Daoy (cell line): ENCODE results near the gene BMP15. TPM values are rescaled to one million over a fixed set of nuclear protein-coding genes. Genes with fewer than 3 reads are reported as not detected.

Experiments
- DNase-seq: peaks from one replicate; pipeline ENCODE4 v3.0.0-alpha.2; 2015; ENCODE audit warnings: low read depth
- total RNA-seq: library from RNA; depleted of rRNA; stranded (reverse); fragments of >200 nt; shearing (Covaris generic); gene quantifications from 2 replicates; pipeline ENCODE4 v1.2.3, GENCODE V29; 2014; rRNA removed

The BMP15 gene
- not detected in 2 replicates for total RNA-seq

DNA sequence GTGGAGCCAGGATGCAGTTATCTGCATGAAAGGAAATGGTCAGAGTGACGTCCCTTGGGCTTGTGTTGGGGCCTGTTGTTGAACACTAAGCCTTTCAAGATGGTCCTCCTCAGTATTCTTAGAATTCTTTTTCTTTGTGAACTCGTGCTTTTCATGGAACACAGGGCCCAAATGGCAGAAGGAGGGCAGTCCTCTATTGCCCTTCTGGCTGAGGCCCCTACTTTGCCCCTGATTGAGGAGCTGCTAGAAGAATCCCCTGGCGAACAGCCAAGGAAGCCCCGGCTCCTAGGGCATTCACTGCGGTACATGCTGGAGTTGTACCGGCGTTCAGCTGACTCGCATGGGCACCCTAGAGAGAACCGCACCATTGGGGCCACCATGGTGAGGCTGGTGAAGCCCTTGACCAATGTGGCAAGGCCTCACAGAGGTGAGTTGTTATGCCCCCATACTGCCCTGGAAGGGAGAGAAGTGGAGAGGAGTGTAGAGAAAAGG is at the start of gene BMP15:
BMP15 (plus strand) TSS at position 51 of the 492 bp plus-strand sequence; CDS start at position 100, 49 bp downstream.
- no peak for DNase-seq

DNA sequence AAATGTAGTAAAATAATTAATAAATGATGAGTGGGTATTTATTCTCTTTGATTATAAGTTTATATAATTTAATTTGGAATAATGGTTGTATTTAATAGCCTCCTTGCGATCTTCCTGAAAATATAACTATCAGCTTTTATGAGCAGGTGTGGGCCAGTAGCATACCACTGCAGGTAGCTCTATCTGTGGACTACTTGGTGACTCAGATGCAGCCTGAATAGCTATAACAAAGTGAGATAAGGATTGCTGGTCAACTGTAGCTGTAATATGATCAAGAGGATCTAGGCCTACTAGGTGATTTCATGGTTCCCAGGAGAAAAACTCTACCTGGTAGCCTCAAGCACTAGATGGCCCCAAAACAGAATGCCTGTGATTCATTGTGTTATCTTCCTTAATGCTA is 47.1 kb upstream of the BMP15 start:
- DNase-seq: no peak

DNA sequence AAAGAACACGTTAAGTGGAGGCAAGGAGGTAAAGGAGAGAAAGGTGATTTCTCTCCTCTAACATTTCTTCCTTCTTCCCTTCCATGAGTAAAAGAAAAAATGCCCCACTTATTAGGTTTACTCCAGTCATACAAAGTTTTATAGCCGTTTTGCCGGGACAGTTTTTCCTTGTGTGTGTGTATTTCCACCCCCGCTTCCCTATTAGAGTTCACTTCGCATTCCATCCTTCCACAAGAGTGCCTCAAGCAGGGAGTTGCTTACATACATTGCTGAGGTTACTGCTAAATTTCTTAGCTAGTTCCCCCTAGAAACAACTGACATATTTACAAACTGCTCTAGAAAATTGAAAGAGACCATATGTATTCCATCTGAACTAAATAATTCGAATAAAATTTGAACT is 45.2 kb upstream of the BMP15 start:
- DNase-seq: no peak

DNA sequence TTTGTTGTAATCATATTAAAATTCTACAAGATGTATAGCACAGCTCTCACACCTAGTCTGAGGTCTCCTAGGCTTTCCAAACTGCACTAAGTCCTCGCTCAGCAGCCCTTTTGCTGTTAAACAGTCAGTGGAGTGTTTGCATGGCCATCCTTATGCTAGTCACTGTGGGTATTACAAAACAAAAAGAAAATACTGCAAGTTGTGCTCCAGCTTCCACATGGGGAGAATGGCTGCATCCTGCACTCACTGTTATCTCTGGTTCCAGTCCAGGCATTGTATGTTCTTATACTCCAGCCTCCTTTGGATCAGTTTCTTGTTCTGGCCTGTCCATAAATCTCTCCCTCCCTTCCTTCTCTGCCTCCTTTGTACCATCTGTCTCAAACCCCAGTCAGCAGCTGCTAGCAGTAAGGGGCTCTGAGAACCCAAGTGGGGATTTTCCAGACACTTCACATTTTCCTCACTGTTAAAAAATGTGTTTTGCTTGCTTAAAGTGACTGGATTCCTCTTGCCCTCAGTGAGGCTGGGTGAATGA is 38.5 kb upstream of the BMP15 start:
- DNase-seq: no peak

GRCh38 chrX:50874876-50875275 is 35.7 kb upstream of the BMP15 start:
- DNase-seq: no peak

- DNase-seq: no peak
Measured at GRCh38 chrX:50876551-50876950, 34.0 kb upstream of the BMP15 start.

- peak; percentile 11 for DNase-seq
Measured at GRCh38 chrX:50877310-50877709, 33.2 kb upstream of the BMP15 start.

- DNase-seq: no peak
Measured at GRCh38 chrX:50881028-50881427, 29.5 kb upstream of the BMP15 start.

DNA sequence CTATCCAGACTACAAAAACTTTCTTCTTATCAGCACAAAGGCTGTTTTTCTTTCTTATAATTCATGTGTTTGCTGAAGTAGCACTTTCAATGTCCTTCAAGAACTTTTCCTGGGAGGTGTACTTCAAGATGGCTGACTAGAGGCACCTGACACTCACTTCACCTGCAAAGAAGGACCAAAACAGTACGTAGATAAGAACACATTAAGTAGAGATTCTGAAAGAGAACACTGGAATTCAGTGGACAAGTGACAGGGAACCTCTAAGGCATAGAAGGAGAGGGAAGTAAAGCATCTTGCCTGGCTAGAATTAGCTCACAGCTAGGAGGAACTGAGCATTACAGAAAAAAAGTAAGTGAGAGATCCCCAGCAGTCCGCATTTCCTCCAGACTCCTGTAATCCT is 21.7 kb upstream of the BMP15 start:
- DNase-seq: no peak

- no peak for DNase-seq
Measured at GRCh38 chrX:50889582-50889981, 21.0 kb upstream of the BMP15 start.

- no peak for DNase-seq
Measured at GRCh38 chrX:50893047-50893446, 17.5 kb upstream of the BMP15 start.

DNA sequence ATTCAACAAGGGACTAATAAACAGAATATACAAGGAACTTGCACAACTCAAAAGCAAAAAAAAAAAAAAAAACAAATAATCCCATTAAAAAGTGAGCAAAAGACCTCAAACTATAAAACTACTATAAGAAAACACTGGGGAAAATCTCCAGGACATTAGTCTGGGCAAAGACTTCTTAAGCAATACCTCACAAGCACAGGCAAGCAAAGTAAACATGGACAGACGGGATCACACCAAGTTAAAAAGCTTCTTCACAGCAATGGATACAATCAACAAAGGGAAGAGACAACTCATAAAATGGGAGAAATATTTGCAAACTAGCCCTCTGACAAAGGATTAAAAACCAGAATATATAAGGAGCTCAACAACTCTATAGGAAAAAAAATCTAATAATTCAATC is 17.1 kb upstream of the BMP15 start:
- no peak for DNase-seq

- DNase-seq: peak; percentile 1
Measured at GRCh38 chrX:50905334-50905733, 5.2 kb upstream of the BMP15 start.

DNA sequence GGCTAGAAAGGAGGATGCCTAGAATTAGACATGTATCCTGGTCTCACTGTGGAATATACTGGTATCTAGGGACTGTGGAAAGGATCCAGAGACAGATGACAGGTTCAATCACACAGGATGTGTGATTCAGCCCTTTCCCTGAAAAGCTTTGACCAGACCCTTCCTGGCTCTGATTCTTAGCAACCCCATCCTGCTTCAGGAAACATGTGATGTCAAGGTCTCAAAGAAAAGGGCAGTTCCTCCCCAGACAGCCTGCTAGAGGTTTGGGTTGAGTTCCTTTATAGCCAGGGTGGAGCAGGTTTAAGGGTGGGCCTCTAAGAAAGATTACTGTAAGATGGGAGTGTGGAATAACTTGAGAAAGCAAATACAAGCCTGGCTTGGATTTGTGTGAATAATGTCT is 3.0 kb downstream of the BMP15 start:
- peak; percentile 3 for DNase-seq

GRCh38 chrX:50920132-50920531 is 9.6 kb downstream of the BMP15 start:
- DNase-seq: peak; percentile 4

DNA sequence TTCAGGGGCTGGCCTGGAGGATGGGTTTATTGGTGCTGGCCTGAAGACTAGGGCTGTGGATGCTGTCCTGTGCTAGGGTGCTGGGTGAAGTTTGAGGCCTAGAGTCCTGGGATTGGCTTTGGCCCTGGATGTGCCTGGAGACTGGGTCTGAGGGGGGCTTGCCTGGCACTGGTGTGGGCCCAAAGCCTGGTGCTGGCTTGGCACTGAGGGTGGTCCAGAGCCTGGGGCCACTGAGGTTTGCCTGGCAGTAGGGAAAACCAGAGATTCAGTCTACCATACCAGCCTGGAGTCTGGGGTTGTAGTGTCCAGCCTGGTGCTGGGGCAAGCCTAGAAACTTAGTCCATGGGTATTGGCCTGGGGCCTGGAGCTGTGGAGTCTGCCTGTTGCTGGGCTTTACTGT is 16.6 kb downstream of the BMP15 start:
- no peak for DNase-seq

DNA sequence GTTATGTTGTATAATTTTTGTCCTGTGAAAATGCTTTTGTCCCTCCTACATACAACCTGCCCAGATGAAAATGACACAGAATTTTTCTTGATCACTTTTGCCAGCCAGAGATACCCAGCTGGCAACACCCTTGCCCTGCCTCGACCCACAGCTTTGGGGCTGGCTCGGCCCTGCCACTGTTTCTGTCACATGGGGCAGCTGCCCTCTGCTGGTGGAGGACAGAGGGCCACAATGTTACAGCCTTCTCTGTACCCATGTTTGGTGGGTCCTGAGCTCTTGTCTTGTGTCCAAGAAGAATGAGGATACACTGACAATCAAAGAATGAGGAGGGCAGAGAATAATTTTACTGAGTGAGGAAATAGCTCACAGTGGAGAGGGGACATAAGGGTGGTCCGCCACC is 31.1 kb downstream of the BMP15 start:
- peak; percentile 14 for DNase-seq

- DNase-seq: no peak
Measured at GRCh38 chrX:50942471-50942870, 31.9 kb downstream of the BMP15 start.

GRCh38 chrX:50952406-50952805 is 41.9 kb downstream of the BMP15 start:
- DNase-seq: no peak

- DNase-seq: no peak
Measured at GRCh38 chrX:50953832-50954231, 43.3 kb downstream of the BMP15 start.

DNA sequence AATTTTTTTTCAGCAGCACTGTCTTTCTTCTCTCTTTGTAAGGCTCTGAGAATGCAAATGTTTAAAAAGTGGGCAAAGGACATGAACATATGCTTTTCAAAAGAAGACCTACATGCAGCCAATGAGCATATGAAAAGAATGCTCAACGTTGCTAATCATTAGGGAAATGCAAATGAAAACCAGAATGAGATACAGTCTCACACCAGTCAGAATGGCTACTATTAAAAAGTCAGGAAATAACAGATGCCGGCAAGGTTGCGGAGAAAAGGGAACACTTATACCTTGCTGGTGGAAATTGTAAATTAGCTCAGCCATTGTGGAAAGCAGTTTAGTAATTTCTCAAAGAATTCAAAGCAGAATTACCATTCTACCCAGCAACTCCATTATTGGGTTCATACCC is 51.6 kb downstream of the BMP15 start:
- DNase-seq: no peak

DNA sequence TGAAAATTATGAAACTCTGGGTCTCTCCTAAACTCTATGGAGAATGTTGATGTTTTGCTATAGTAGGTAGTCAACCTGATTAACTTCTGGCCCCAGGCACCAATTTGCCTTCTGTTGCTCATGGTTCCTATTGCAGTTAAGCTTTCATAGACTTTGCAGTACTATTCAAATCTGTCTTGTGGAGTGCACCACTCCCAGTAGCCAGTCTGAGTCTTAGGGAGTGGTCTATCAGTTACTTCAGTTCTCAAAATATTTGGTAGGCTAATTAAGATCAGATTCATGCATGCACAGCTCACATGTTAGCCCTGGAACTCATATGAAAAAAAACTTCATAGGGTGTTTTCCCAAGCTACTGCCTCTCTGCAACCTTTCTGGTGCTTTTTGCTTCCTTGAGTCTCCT is 53.3 kb downstream of the BMP15 start:
- DNase-seq: no peak
